CD4-positive, alpha-beta T cell treated with Interferon gamma for 1 hour (primary cell): ENCODE results near the gene SSBP4.

ENCODE experiments used
- DNase-seq: peaks from one replicate; pipeline ENCODE4 v3.0.0-alpha.2; 2020

The SSBP4 gene

GRCh38 chr19:18434411-18435175, 15.4 kb downstream of the SSBP4 start:
- no peak for DNase-seq

GRCh38 chr19:18435178-18435841, 16.1 kb downstream of the SSBP4 start:
- DNase-seq, result no peak

- no peak for DNase-seq
Measured at GRCh38 chr19:18435842-18436670, 16.9 kb downstream of the SSBP4 start.

- peak; percentile 86 for DNase-seq
Measured at GRCh38 chr19:18436671-18437490, 17.7 kb downstream of the SSBP4 start.

- DNase-seq, result peak; percentile 53
Measured at GRCh38 chr19:18437491-18438330, 18.5 kb downstream of the SSBP4 start, which contains the start of gene ISYNA1. ISYNA1 (minus strand) TSS chr19:18438133; CDS start chr19:18437979, 154 bp downstream.

GRCh38 chr19:18438331-18439024, 19.3 kb downstream of the SSBP4 start:
- DNase-seq, result no peak

GRCh38 chr19:18439025-18439909, 20.1 kb downstream of the SSBP4 start:
- no peak for DNase-seq

GRCh38 chr19:18439910-18440237, 20.7 kb downstream of the SSBP4 start:
- DNase-seq, result no peak

- peak; percentile 22 for DNase-seq
Measured at GRCh38 chr19:18440415-18440877, 21.2 kb downstream of the SSBP4 start.

GRCh38 chr19:18440936-18441803, 22.0 kb downstream of the SSBP4 start:
- DNase-seq, result no peak

- DNase-seq, result peak; percentile 63
Measured at GRCh38 chr19:18441804-18442788, 22.9 kb downstream of the SSBP4 start.

GRCh38 chr19:18442941-18443340, 23.7 kb downstream of the SSBP4 start:
- no peak for DNase-seq

GRCh38 chr19:18443406-18443805, 24.2 kb downstream of the SSBP4 start:
- DNase-seq, result no peak

GRCh38 chr19:18443831-18444230, 24.6 kb downstream of the SSBP4 start:
- no peak for DNase-seq

- DNase-seq, result no peak
Measured at GRCh38 chr19:18444513-18444912, 25.3 kb downstream of the SSBP4 start.

GRCh38 chr19:18445262-18445948, 26.2 kb downstream of the SSBP4 start:
- no peak for DNase-seq
